ENCODE measurements around the gene GJB4.

Gene GJB4

DNA sequence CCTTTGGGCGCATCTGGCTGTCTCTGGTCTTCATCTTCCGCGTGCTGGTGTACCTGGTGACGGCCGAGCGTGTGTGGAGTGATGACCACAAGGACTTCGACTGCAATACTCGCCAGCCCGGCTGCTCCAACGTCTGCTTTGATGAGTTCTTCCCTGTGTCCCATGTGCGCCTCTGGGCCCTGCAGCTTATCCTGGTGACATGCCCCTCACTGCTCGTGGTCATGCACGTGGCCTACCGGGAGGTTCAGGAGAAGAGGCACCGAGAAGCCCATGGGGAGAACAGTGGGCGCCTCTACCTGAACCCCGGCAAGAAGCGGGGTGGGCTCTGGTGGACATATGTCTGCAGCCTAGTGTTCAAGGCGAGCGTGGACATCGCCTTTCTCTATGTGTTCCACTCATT, 2.2 kb upstream of the GJB4 start:
- FAIRE-seq (no peak), DNase-seq (ENCODE audit: insufficient read length, low spot score) (no peak)
- TF ChIP-seq, protein P1, sequence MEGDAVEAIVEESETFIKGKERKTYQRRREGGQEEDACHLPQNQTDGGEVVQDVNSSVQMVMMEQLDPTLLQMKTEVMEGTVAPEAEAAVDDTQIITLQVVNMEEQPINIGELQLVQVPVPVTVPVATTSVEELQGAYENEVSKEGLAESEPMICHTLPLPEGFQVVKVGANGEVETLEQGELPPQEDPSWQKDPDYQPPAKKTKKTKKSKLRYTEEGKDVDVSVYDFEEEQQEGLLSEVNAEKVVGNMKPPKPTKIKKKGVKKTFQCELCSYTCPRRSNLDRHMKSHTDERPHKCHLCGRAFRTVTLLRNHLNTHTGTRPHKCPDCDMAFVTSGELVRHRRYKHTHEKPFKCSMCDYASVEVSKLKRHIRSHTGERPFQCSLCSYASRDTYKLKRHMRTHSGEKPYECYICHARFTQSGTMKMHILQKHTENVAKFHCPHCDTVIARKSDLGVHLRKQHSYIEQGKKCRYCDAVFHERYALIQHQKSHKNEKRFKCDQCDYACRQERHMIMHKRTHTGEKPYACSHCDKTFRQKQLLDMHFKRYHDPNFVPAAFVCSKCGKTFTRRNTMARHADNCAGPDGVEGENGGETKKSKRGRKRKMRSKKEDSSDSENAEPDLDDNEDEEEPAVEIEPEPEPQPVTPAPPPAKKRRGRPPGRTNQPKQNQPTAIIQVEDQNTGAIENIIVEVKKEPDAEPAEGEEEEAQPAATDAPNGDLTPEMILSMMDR (IDR thresholded peaks at IDR 0.05; ENCODE audit: insufficient read depth, missing control alignments): no peak

DNA sequence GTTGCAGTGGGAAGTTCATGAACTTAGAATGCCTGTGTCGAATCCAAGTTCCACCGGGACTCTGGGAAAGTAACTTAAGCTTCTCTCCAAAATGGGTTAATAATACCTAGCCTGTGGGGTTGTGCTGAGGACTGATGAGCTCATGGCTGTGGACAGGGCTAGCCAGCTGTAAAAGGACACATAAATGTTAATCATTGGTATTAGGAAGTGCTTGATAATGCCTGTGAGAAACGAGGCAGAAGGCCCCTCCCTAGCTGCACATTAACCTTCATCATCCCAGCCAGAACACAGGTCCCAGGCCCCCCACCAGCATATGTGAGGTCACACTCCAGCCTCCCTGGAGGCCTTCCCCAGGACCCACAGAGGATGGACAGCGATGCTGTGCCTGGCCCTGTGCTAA, 789 bp upstream of the GJB4 start:
- TF ChIP-seq, protein P1 (IDR thresholded peaks at IDR 0.05; ENCODE audit: insufficient read depth, missing control alignments): no peak

DNA sequence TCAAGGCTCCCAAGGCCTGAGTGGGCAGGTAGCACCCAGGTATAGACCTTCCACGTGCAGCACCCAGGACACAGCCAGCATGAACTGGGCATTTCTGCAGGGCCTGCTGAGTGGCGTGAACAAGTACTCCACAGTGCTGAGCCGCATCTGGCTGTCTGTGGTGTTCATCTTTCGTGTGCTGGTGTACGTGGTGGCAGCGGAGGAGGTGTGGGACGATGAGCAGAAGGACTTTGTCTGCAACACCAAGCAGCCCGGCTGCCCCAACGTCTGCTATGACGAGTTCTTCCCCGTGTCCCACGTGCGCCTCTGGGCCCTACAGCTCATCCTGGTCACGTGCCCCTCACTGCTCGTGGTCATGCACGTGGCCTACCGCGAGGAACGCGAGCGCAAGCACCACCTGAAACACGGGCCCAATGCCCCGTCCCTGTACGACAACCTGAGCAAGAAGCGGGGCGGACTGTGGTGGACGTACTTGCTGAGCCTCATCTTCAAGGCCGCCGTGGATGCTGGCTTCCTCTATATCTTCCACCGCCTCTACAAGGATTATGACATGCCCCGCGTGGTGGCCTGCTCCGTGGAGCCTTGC, 1.7 kb downstream of the GJB4 start:
- DNase-seq (ENCODE audit: insufficient read length, low spot score): no peak
- no peak for FAIRE-seq
- TF ChIP-seq, protein P1 (IDR thresholded peaks at IDR 0.05; ENCODE audit: insufficient read depth, missing control alignments): no peak

More for the DNA sequence above, 789 bp upstream of the GJB4 start:
- FAIRE-seq: no peak
- DNase-seq (ENCODE audit: insufficient read length, low spot score): no peak

DNA sequence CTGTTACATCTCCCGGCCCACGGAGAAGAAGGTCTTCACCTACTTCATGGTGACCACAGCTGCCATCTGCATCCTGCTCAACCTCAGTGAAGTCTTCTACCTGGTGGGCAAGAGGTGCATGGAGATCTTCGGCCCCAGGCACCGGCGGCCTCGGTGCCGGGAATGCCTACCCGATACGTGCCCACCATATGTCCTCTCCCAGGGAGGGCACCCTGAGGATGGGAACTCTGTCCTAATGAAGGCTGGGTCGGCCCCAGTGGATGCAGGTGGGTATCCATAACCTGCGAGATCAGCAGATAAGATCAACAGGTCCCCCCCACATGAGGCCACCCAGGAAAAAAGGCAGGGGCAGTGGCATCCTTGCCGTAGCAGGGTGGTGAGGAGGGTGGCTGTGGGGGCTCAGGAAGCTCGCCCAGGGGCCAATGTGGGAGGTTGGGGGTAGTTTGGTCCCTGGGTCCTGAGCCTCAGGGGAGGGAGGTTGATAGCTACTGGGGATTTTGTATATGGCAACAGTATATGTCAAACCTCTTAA, 2.3 kb downstream of the GJB4 start:
- no peak for FAIRE-seq

DNA sequence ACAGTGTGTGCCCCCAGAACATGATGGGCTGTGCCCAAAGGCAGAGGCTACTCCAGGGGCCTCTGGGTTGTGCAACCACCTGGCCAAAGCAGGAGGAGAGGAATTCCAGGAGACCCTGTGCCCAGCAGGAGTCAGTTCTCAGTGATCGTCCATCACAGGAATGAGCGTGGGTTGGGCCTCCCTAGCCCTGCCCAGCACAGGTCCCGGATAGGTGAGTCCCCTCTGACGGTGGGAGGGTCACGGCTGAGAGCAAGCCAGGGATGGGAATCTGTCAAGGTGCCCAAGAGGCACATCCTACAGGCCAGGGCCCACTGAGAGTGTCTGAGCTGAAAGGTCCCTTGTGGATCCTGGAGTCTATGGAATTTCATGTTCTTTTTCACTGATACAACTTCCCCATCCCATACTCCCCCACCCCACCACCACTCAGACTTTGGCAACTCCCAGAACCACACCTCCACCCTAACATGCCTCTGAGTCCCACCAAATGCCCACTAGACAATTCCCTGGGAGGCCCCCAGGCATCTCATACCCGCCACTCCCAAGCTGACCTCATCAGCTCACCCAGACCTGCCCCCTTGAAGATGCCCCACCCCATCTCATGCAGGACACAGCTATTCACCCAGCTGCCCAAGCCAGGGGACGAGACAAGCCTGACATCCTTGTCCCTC, 3.1 kb downstream of the GJB4 start:
- TF ChIP-seq, protein P1 (IDR thresholded peaks at IDR 0.05; ENCODE audit: insufficient read depth, missing control alignments): no peak
- FAIRE-seq: no peak
- DNase-seq (ENCODE audit: insufficient read length, low spot score): no peak

More for the DNA sequence above, 2.3 kb downstream of the GJB4 start:
- no peak for DNase-seq (ENCODE audit: insufficient read length, low spot score)
- TF ChIP-seq, protein P1 (IDR thresholded peaks at IDR 0.05; ENCODE audit: insufficient read depth, missing control alignments): no peak

DNA sequence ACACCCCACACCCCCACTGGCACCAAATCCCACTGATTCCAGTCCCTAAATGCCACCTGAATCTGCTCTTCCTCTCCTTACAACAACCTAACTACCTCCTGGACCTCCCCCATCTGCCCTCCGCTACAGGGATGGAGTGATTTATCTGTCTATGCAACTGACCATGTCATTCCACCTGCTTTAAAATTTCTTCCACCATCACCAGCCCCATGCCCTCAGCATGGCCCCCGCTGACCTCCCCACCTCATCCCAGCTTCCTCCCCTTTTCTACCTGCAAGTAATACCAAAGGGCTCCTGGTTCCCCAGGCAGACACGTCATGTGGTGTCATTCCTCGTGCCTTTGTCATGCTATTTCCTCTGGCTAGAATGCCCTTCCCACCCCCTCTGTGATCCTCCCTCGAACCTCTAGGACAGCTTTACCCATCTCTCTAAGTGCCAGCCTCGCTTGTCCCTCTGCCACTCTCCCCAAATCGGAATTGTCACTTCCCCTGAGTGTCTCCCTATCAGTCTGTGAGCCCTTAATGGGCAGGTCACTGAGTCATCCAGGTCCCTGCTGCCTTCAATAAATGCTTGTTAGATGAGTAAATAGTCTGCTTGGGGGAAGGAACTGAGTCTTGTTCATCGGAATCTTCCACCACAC, 3.7 kb downstream of the GJB4 start:
- DNase-seq (ENCODE audit: insufficient read length, low spot score) (no peak), FAIRE-seq (no peak)
- TF ChIP-seq, protein P1 (IDR thresholded peaks at IDR 0.05; ENCODE audit: insufficient read depth, missing control alignments): no peak
